Neural progenitor cell (in vitro differentiated cells): Measurements from ENCODE around the gene MRPS27. TPM values are rescaled to one million over a fixed set of nuclear protein-coding genes. Genes with fewer than 3 reads are reported as not detected.

Experiments
- DNase-seq: peaks from one replicate; pipeline ENCODE4 v3.0.0-alpha.2; 2016; ENCODE audit warnings: low spot score
- H2AFZ ChIP-seq: fragments of 200-600 bp; sonication (generic); replicated peaks from 2 replicates; pipeline ENCODE4 v1.6.1; 2016; ENCODE audit warnings: antibody characterized with exemption
- H3F3A ChIP-seq: fragments of 200-600 bp; sonication (generic); 2 replicates; pipeline ENCODE4 v1.6.1; 2016; ENCODE audit warnings: antibody characterized with exemption, low read depth
- H3K27ac ChIP-seq: fragments of 200-600 bp; sonication (generic); 2 replicates; pipeline ENCODE4 v1.5.1; 2016; ENCODE audit warnings: mild to moderate bottlenecking
- H3K27me3 ChIP-seq: fragments of 200-600 bp; sonication (generic); 2 replicates; pipeline ENCODE4 v1.6.1; 2016; ENCODE audit warnings: mild to moderate bottlenecking, moderate library complexity
- H3K36me3 ChIP-seq: fragments of 200-600 bp; sonication (generic); 2 replicates; pipeline ENCODE4 v1.5.1; 2016
- H3K4me1 ChIP-seq: fragments of 200-600 bp; sonication (generic); 2 replicates; pipeline ENCODE4 v1.6.1; 2016; ENCODE audit warnings: mixed run types
- H3K4me2 ChIP-seq: fragments of 200-600 bp; sonication (generic); 2 replicates; pipeline ENCODE4 v1.6.1; 2016
- H3K4me3 ChIP-seq: fragments of 200-600 bp; sonication (generic); 2 replicates; pipeline ENCODE4 v1.5.1; 2016
- H3K79me2 ChIP-seq: fragments of 200-600 bp; sonication (generic); 2 replicates; pipeline ENCODE4 v1.6.1; 2016; ENCODE audit warnings: low read depth
- H3K9ac ChIP-seq: fragments of 200-600 bp; sonication (generic); 2 replicates; pipeline ENCODE4 v1.6.1; 2016
- H3K9me3 ChIP-seq: fragments of 200-600 bp; sonication (generic); 2 replicates; pipeline ENCODE4 v1.5.1; 2016; ENCODE audit warnings: low read depth
- H4K20me1 ChIP-seq: fragments of 200-600 bp; sonication (generic); 2 replicates; pipeline ENCODE4 v1.6.1; 2016; ENCODE audit warnings: low read depth
- H3K27ac Mint-ChIP-seq: 3 replicates; pipeline ENCODE4 v1.8.0; 2021; ENCODE audit warnings: mixed read lengths
- H3K27me3 Mint-ChIP-seq: 2 replicates; pipeline ENCODE4 v1.8.0; 2022; ENCODE audit warnings: low read depth, mild to moderate bottlenecking, inconsistent platforms, moderate library complexity, mixed read lengths; ENCODE audit not compliant: insufficient read depth
- H3K36me3 Mint-ChIP-seq: 3 replicates; pipeline ENCODE4 v1.8.0; 2021; ENCODE audit warnings: mixed read lengths
- H3K4me1 Mint-ChIP-seq: 3 replicates; pipeline ENCODE4 v1.8.0; 2021; ENCODE audit warnings: mixed read lengths
- H3K4me3 Mint-ChIP-seq: 3 replicates; pipeline ENCODE4 v1.8.0; 2021; ENCODE audit warnings: mild to moderate bottlenecking, moderate library complexity, mixed read lengths
- H3K9me3 Mint-ChIP-seq: 3 replicates; pipeline ENCODE4 v1.8.0; 2020; ENCODE audit warnings: mixed read lengths
- EZH2 ChIP-seq: fragments of 200-600 bp; sonication (generic); IDR thresholded peaks from 2 replicates; pipeline ENCODE4 v1.6.1; 2017; ENCODE audit warnings: antibody characterized with exemption, mild to moderate bottlenecking, moderate library complexity
- EZH2phosphoT487 ChIP-seq: fragments of 200-600 bp; sonication (generic); IDR thresholded peaks from 2 replicates; pipeline ENCODE4 v1.6.1; 2017; ENCODE audit warnings: antibody characterized with exemption
- total RNA-seq: library from RNA; depleted of rRNA; stranded (reverse); fragments of >200 nt; gene quantifications from 2 replicates; pipeline ENCODE4 v1.2.3, GENCODE V29; 2015; ENCODE audit warnings: low replicate concordance
- TF ChIP-seq, protein P1 (sequence below): fragments of 200-600 bp; sonication (generic); IDR thresholded peaks from 2 replicates; pipeline ENCODE4 v1.5.1; 2017; ENCODE audit warnings: antibody characterized with exemption, mild to moderate bottlenecking

The MRPS27 gene
- total RNA-seq, 1 donor from 2014 or later = 154 TPM

DNA sequence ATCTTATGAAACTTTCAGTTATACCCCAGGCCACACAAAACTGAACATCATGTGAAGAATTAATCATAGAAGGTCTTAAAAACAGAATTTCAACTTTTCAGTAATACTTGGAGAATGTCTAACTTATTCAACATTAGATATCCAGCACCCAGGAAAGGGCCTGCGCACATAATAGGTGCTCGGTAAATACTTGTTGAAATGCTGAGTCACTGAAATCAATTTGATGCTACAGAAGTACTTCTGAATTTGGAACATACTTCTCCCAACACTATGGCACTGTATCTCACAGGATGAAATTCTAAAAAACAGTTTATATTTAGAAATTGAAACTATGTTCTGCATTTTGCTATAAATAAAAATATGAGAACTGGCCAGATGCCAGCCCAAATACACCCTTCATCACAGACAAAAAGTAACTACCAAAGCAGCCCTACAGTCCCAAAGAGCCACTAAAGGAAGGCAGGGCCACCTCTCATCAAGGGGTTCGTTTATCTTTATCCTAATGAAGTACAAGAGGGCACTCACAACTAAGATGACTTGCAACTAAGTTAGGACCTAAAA lies 26.5 kb downstream of the MRPS27 start:
- H3K27ac Mint-ChIP-seq = no peak overlapping the region
- Histone ChIP-seq H3K79me2 (peaks cover 18% of the 10 kb centered on the region), H3K4me2 (no peak overlapping the region), H3K9me3 (no peaks in the 10 kb centered on the region), H3K27ac (no peak overlapping the region), H3K36me3 (peaks cover 11% of the 10 kb centered on the region), H3K9ac (no peak overlapping the region), H3K27me3 (no peaks in the 10 kb centered on the region), H2AFZ (no peak overlapping the region), H4K20me1 (no peaks in the 10 kb centered on the region), H3F3A (no peaks in the 10 kb centered on the region), H3K4me1 (peaks cover 5% of the 10 kb centered on the region), H3K4me3 (no peak overlapping the region)
- DNase-seq = no peak
- H3K36me3 Mint-ChIP-seq = peaks cover 31% of the 10 kb centered on the region
- H3K27me3 Mint-ChIP-seq = no peaks in the 10 kb centered on the region
- H3K4me3 Mint-ChIP-seq = no peak overlapping the region
- no peaks in the 10 kb centered on the region for H3K4me1 Mint-ChIP-seq
- no peaks in the 10 kb centered on the region for H3K9me3 Mint-ChIP-seq
- TF ChIP-seq EZH2 (no peak), EZH2phosphoT487 (no peak)
- TF ChIP-seq, protein P1, sequence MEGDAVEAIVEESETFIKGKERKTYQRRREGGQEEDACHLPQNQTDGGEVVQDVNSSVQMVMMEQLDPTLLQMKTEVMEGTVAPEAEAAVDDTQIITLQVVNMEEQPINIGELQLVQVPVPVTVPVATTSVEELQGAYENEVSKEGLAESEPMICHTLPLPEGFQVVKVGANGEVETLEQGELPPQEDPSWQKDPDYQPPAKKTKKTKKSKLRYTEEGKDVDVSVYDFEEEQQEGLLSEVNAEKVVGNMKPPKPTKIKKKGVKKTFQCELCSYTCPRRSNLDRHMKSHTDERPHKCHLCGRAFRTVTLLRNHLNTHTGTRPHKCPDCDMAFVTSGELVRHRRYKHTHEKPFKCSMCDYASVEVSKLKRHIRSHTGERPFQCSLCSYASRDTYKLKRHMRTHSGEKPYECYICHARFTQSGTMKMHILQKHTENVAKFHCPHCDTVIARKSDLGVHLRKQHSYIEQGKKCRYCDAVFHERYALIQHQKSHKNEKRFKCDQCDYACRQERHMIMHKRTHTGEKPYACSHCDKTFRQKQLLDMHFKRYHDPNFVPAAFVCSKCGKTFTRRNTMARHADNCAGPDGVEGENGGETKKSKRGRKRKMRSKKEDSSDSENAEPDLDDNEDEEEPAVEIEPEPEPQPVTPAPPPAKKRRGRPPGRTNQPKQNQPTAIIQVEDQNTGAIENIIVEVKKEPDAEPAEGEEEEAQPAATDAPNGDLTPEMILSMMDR = no peak

DNA sequence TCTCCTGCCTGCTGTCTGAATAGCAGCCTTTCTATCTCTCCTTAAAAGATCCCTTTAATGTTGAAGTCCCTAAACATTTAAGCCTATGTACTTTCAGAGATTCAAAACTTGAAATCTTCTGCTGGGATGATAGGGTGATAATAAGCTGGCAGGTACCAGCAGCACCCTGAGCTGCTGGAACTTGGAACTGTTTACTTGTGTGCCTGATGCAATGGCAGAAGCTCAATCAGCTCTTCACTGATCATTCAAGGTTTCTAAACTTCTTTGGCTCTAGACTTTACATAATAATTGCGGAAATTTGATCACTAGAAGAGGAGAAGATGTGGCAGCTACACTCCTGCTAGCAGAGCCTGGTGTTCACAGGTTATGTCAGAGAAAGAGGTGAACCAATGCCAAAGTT lies 27.6 kb downstream of the MRPS27 start:
- Histone ChIP-seq H3K79me2 (peaks cover 9% of the 10 kb centered on the region), H3K27me3 (no peaks in the 10 kb centered on the region), H3K9me3 (no peaks in the 10 kb centered on the region), H3K4me3 (no peak overlapping the region), H3K9ac (no peak overlapping the region), H3F3A (no peaks in the 10 kb centered on the region), H3K4me1 (peaks cover 5% of the 10 kb centered on the region), H3K4me2 (no peak overlapping the region), H3K36me3 (peaks cover 11% of the 10 kb centered on the region), H3K27ac (peak overlapping the region; percentile 31), H2AFZ (no peak overlapping the region), H4K20me1 (no peaks in the 10 kb centered on the region)
- H3K27me3 Mint-ChIP-seq = peaks cover under 1% of the 10 kb centered on the region
- H3K27ac Mint-ChIP-seq = no peak overlapping the region
- H3K4me1 Mint-ChIP-seq = no peaks in the 10 kb centered on the region
- no peaks in the 10 kb centered on the region for H3K9me3 Mint-ChIP-seq
- no peak overlapping the region for H3K4me3 Mint-ChIP-seq
- DNase-seq = no peak
- peaks cover 37% of the 10 kb centered on the region for H3K36me3 Mint-ChIP-seq
- TF ChIP-seq, protein P1 = no peak
- TF ChIP-seq EZH2phosphoT487 = no peak
- no peak for TF ChIP-seq EZH2

DNA sequence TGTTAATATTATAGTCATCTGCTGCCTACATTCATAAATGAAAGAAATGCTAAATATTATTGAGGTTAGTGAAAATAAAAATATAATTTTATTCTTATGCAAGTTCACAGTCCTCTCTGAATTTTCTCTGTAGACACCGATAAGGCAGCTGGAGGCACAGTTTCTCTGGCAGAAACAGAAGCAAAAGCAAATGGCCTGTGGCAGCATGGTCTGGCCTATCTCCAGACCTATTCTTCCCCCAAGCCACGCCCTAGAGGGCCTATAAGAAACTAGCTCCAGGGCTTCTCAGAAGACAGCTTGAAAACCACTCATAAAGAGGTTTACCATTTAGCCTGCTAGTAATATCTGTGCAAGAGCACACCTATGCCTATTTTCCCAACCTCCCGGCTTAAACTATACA lies 28.4 kb downstream of the MRPS27 start:
- no peaks in the 10 kb centered on the region for H3K27me3 ChIP-seq
- Mint-ChIP-seq H3K27ac (no peak overlapping the region), H3K9me3 (no peaks in the 10 kb centered on the region), H3K27me3 (peaks cover 2% of the 10 kb centered on the region), H3K4me1 (no peaks in the 10 kb centered on the region), H3K4me3 (no peak overlapping the region), H3K36me3 (peaks cover 37% of the 10 kb centered on the region)
- H3K9ac ChIP-seq = no peak overlapping the region
- H3F3A ChIP-seq = no peaks in the 10 kb centered on the region
- H3K9me3 ChIP-seq = no peaks in the 10 kb centered on the region
- no peak overlapping the region for H3K27ac ChIP-seq
- H4K20me1 ChIP-seq = no peaks in the 10 kb centered on the region
- peaks cover 11% of the 10 kb centered on the region for H3K36me3 ChIP-seq
- no peak overlapping the region for H3K4me2 ChIP-seq
- peaks cover 5% of the 10 kb centered on the region for H3K4me1 ChIP-seq
- H3K79me2 ChIP-seq = peaks cover 7% of the 10 kb centered on the region
- no peak for TF ChIP-seq EZH2phosphoT487
- H2AFZ ChIP-seq = no peak overlapping the region
- no peak for DNase-seq
- no peak overlapping the region for H3K4me3 ChIP-seq

DNA sequence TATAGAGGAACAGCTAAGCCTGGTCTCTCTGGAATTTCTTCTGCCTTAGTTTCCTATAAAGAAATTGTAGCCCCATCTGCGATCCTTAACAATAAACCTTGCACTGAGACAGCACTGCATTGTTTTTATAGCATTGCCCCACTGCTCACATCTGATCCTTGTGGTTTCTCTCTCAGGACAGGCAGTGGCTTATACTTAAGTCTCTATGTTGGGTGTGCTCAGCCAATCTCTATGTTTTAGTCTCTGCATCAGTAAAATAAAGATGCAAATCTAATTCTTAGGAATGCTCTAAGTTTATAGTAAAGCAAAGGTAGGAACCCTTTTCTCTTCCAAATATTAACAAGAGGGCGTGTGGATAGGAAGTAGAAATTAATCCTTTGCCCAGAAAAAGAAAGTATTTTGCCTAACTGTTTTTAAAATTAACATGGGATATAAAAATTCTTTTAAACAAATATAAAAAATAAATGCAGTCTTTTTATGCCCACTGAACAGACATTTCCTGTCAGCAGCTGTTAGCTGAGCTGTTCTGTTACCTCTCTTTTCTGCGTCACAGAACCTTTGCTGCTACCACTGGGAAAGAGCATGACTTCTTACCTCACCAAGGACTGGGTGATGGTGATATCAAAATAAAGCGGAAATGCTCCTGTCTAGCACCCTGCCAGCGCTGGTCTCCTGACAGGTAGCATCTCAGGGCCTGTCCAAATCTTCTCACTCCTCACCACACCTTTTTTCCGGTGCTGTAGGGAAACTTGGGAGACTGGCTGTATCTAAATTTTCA lies 29.5 kb downstream of the MRPS27 start:
- TF ChIP-seq EZH2 (no peak), EZH2phosphoT487 (no peak)
- TF ChIP-seq, protein P1 = no peak
- no peak overlapping the region for H3K27ac Mint-ChIP-seq
- H3K4me1 Mint-ChIP-seq = no peaks in the 10 kb centered on the region
- Histone ChIP-seq H3K79me2 (peaks cover 7% of the 10 kb centered on the region), H3K27ac (no peak overlapping the region), H4K20me1 (no peaks in the 10 kb centered on the region), H3K4me2 (no peak overlapping the region), H3K9me3 (no peaks in the 10 kb centered on the region), H3K4me3 (no peak overlapping the region), H2AFZ (no peak overlapping the region), H3K4me1 (peaks cover 5% of the 10 kb centered on the region), H3K27me3 (no peaks in the 10 kb centered on the region), H3K36me3 (peaks cover 16% of the 10 kb centered on the region), H3F3A (no peaks in the 10 kb centered on the region), H3K9ac (no peak overlapping the region)
- H3K4me3 Mint-ChIP-seq = no peak overlapping the region
- peaks cover 32% of the 10 kb centered on the region for H3K36me3 Mint-ChIP-seq
- DNase-seq = no peak
- no peaks in the 10 kb centered on the region for H3K9me3 Mint-ChIP-seq
- peaks cover 2% of the 10 kb centered on the region for H3K27me3 Mint-ChIP-seq
